ENCODE data around the gene NCOA3. TPM values are rescaled to one million over a fixed set of nuclear protein-coding genes. Genes with fewer than 3 reads are reported as not detected.

NCOA3 gene
- polyA plus RNA-seq, 1 of the 3 experiments (the other 2 are of a cell fraction), result 5.8 TPM

GRCh38 chr20:47682028-47682783 lies 180.5 kb downstream of the NCOA3 start:
- Histone ChIP-seq H3K4me3 (ENCODE audit: low read depth in 2 of 2, low read length in 1 of 2) (no peak overlapping the region), H3K9me2 (no peaks in the 10 kb centered on the region), H3K9ac (no peak overlapping the region), H3F3A (replicated peaks; ENCODE audit: insufficient read depth) (no peaks in the 10 kb centered on the region), H3K9me3 (no peaks in the 10 kb centered on the region), H4K20me1 (ENCODE audit: insufficient read depth) (no peaks in the 10 kb centered on the region), H3K36me3 (replicated peaks in 1 of 2; ENCODE audit: control insufficient read depth in 1 of 2, insufficient read depth in 2 of 2, low read length in 1 of 2) (peaks cover 0 to 3% of the 10 kb centered on the region in 2 experiments), H3K4me2 (no peak overlapping the region), H3K27ac (ENCODE audit: low read depth in 2 of 2, low read length in 1 of 2) (no peak overlapping the region), H3K27me3 (ENCODE audit: insufficient read depth) (no peaks in the 10 kb centered on the region), H3K4me1 (ENCODE audit: control insufficient read depth in 1 of 2, insufficient read depth in 2 of 2, low read depth in 1 of 2, low read length in 1 of 2) (peaks cover 0 to 8% of the 10 kb centered on the region in 2 experiments; a peak in 1 of 4 replicates), H3K79me2 (ENCODE audit: insufficient read depth) (no peaks in the 10 kb centered on the region), H2AFZ (ENCODE audit: low read depth) (no peak overlapping the region)
- 85% methylated on average over 20 of the region's 22 CpGs for WGBS (ENCODE audit: low lambda C conversion rate)
- POLR2A ChIA-PET, result no interaction called here
- DNase-seq, result no peak
- CTCF ChIA-PET, result interaction anchor here (0.9 to 24.9 kb wide), 2 partner anchors 18 to 941 kb away, joined by 3 to 437 read pairs; no protein-coding TSS in a partner anchor
- TF ChIP-seq, protein P1, sequence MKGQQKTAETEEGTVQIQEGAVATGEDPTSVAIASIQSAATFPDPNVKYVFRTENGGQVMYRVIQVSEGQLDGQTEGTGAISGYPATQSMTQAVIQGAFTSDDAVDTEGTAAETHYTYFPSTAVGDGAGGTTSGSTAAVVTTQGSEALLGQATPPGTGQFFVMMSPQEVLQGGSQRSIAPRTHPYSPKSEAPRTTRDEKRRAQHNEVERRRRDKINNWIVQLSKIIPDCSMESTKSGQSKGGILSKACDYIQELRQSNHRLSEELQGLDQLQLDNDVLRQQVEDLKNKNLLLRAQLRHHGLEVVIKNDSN (IDR thresholded peaks at IDR 0.05; ENCODE audit: borderline replicate concordance, low read depth), result no peak
- TF ChIP-seq RFX5 (IDR thresholded peaks at IDR 0.05; ENCODE audit: low read length) (no peak), ELF1 (IDR thresholded peaks at IDR 0.05) (no peak), FOXM1 (IDR thresholded peaks at IDR 0.05; ENCODE audit: low read depth) (no peak), MXI1 (IDR thresholded peaks at IDR 0.05; ENCODE audit: low read depth, low read length) (no peak), POLR2AphosphoS5 (IDR thresholded peaks at IDR 0.05; ENCODE audit: low read depth, low read length) (no peak)
- TF ChIP-seq, protein P2, sequence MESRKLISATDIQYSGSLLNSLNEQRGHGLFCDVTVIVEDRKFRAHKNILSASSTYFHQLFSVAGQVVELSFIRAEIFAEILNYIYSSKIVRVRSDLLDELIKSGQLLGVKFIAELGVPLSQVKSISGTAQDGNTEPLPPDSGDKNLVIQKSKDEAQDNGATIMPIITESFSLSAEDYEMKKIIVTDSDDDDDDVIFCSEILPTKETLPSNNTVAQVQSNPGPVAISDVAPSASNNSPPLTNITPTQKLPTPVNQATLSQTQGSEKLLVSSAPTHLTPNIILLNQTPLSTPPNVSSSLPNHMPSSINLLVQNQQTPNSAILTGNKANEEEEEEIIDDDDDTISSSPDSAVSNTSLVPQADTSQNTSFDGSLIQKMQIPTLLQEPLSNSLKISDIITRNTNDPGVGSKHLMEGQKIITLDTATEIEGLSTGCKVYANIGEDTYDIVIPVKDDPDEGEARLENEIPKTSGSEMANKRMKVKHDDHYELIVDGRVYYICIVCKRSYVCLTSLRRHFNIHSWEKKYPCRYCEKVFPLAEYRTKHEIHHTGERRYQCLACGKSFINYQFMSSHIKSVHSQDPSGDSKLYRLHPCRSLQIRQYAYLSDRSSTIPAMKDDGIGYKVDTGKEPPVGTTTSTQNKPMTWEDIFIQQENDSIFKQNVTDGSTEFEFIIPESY (IDR thresholded peaks at IDR 0.05; ENCODE audit: borderline replicate concordance, low read depth), result no peak

DNA sequence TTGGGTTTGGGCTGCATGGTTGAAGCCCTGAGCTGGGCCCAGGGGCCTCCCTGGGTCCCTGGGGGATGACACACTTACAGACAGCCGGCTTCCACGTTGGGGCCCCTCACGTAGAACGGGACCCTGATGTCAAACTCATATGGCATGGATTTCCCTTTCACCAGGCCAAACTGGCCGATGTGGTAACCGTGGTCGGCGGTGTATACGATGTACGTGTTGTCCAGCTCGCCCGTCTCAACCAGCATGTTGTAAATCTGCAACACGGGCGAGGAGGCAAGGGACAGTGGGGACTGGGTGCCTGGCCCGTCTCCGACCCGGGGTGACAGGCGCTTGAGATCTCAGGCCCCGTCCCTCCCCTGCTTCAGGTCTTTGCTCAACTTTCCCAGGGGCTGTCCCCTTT lies 181.2 kb downstream of the NCOA3 start:
- 95% methylated on average over 15 of the region's 19 CpGs for WGBS (ENCODE audit: low lambda C conversion rate)
- no peak for TF ChIP-seq YY1 (IDR thresholded peaks at IDR 0.05; ENCODE audit: low read depth)
- TF ChIP-seq, protein P3, sequence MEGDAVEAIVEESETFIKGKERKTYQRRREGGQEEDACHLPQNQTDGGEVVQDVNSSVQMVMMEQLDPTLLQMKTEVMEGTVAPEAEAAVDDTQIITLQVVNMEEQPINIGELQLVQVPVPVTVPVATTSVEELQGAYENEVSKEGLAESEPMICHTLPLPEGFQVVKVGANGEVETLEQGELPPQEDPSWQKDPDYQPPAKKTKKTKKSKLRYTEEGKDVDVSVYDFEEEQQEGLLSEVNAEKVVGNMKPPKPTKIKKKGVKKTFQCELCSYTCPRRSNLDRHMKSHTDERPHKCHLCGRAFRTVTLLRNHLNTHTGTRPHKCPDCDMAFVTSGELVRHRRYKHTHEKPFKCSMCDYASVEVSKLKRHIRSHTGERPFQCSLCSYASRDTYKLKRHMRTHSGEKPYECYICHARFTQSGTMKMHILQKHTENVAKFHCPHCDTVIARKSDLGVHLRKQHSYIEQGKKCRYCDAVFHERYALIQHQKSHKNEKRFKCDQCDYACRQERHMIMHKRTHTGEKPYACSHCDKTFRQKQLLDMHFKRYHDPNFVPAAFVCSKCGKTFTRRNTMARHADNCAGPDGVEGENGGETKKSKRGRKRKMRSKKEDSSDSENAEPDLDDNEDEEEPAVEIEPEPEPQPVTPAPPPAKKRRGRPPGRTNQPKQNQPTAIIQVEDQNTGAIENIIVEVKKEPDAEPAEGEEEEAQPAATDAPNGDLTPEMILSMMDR (IDR thresholded peaks at IDR 0.05), result no peak
- POLR2A ChIA-PET, result no interaction called here
- Histone ChIP-seq H3K9me2 (no peaks in the 10 kb centered on the region), H3K27ac (ENCODE audit: low read depth in 2 of 2, low read length in 1 of 2) (no peak overlapping the region), H3K4me1 (ENCODE audit: control insufficient read depth in 1 of 2, insufficient read depth in 2 of 2, low read depth in 1 of 2, low read length in 1 of 2) (peaks cover 0 to 8% of the 10 kb centered on the region in 2 experiments; a peak in 1 of 4 replicates), H3K79me2 (ENCODE audit: insufficient read depth) (no peaks in the 10 kb centered on the region), H3K36me3 (replicated peaks in 1 of 2; ENCODE audit: control insufficient read depth in 1 of 2, insufficient read depth in 2 of 2, low read length in 1 of 2) (peaks cover 0 to 3% of the 10 kb centered on the region in 2 experiments), H3K4me3 (ENCODE audit: low read depth in 2 of 2, low read length in 1 of 2) (no peak overlapping the region), H2AFZ (ENCODE audit: low read depth) (no peak overlapping the region), H3F3A (replicated peaks; ENCODE audit: insufficient read depth) (no peaks in the 10 kb centered on the region), H3K4me2 (no peak overlapping the region), H4K20me1 (ENCODE audit: insufficient read depth) (no peaks in the 10 kb centered on the region), H3K9ac (no peak overlapping the region), H3K27me3 (ENCODE audit: insufficient read depth) (no peaks in the 10 kb centered on the region), H3K9me3 (no peaks in the 10 kb centered on the region)
- no peak for DNase-seq
- CTCF ChIA-PET, result interaction anchor here (0.9 to 24.9 kb wide), 2 partner anchors 19 to 940 kb away, joined by 3 to 437 read pairs; no protein-coding TSS in a partner anchor

All from SK-N-SH (cell line).